ENCODE results near the gene OMP.

OMP gene

GRCh38 chr11:77084581-77085191 is 18.0 kb upstream of the OMP start:
- Histone ChIP-seq H4K20me1 (no peaks in the 10 kb centered on the region), H3K27me3 (no peaks in the 10 kb centered on the region), H3K36me3 (no peaks in the 10 kb centered on the region), H3K4me2 (peak overlapping the region; percentile 91), H3K4me1 (peaks cover 72% of the 10 kb centered on the region), H3K27ac (peak overlapping the region; percentile 82), H3K4me3 (no peak overlapping the region), H3K9ac (peak overlapping the region; percentile 59), H3K9me3 (no peaks in the 10 kb centered on the region)
- TF ChIP-seq Cebpa-rat (IDR thresholded peaks at IDR 0.05) = no peak

GRCh38 chr11:77085652-77086051 is 17.0 kb upstream of the OMP start:
- no peak for TF ChIP-seq Cebpa-rat (IDR thresholded peaks at IDR 0.05)
- H4K20me1 ChIP-seq = peaks cover 7% of the 10 kb centered on the region; the same call in 1 of the 2 replicates
- H3K4me1 ChIP-seq = peaks cover 69% of the 10 kb centered on the region
- peak overlapping the region; percentile 27; the same call in 1 of the 2 replicates for H3K4me2 ChIP-seq
- no peaks in the 10 kb centered on the region for H3K36me3 ChIP-seq
- H3K27ac ChIP-seq = no peak overlapping the region
- no peaks in the 10 kb centered on the region for H3K27me3 ChIP-seq
- no peaks in the 10 kb centered on the region for H3K9me3 ChIP-seq
- no peak overlapping the region for H3K4me3 ChIP-seq
- no peak overlapping the region for H3K9ac ChIP-seq

GRCh38 chr11:77086521-77087472 is 15.8 kb upstream of the OMP start:
- no peaks in the 10 kb centered on the region for H3K9me3 ChIP-seq
- H3K4me3 ChIP-seq = no peak overlapping the region
- peaks cover 12% of the 10 kb centered on the region; the same call in 1 of the 2 replicates for H4K20me1 ChIP-seq
- TF ChIP-seq Cebpa-rat (IDR thresholded peaks at IDR 0.05) = no peak
- peak overlapping the region; percentile 43; the same call in 1 of the 2 replicates for H3K9ac ChIP-seq
- peaks cover 69% of the 10 kb centered on the region for H3K4me1 ChIP-seq
- peak overlapping the region; percentile 52; the same call in 1 of the 2 replicates for H3K27ac ChIP-seq
- H3K4me2 ChIP-seq = peak overlapping the region; percentile 27
- no peaks in the 10 kb centered on the region for H3K27me3 ChIP-seq
- H3K36me3 ChIP-seq = no peaks in the 10 kb centered on the region

- Histone ChIP-seq H3K36me3 (no peaks in the 10 kb centered on the region), H3K4me1 (peaks cover 69% of the 10 kb centered on the region), H3K27ac (no peak overlapping the region), H3K9ac (no peak overlapping the region), H3K9me3 (no peaks in the 10 kb centered on the region), H3K4me3 (no peak overlapping the region), H4K20me1 (peaks cover 12% of the 10 kb centered on the region; the same call in 1 of the 2 replicates), H3K27me3 (no peaks in the 10 kb centered on the region), H3K4me2 (no peak overlapping the region)
- TF ChIP-seq Cebpa-rat (IDR thresholded peaks at IDR 0.05) = no peak
Observed at GRCh38 chr11:77087723-77088225, 14.9 kb upstream of the OMP start.

GRCh38 chr11:77088236-77089003 is 14.2 kb upstream of the OMP start:
- no peak overlapping the region for H3K9ac ChIP-seq
- no peak overlapping the region for H3K4me3 ChIP-seq
- H3K4me2 ChIP-seq = no peak overlapping the region
- peaks cover 63% of the 10 kb centered on the region for H3K4me1 ChIP-seq
- no peaks in the 10 kb centered on the region for H3K27me3 ChIP-seq
- H3K27ac ChIP-seq = no peak overlapping the region
- TF ChIP-seq Cebpa-rat (IDR thresholded peaks at IDR 0.05) = no peak
- no peaks in the 10 kb centered on the region for H3K36me3 ChIP-seq
- peaks cover 12% of the 10 kb centered on the region; the same call in 1 of the 2 replicates for H4K20me1 ChIP-seq
- H3K9me3 ChIP-seq = no peaks in the 10 kb centered on the region

GRCh38 chr11:77089004-77089545 is 13.6 kb upstream of the OMP start:
- H3K9ac ChIP-seq = no peak overlapping the region
- no peaks in the 10 kb centered on the region for H3K9me3 ChIP-seq

GRCh38 chr11:77090046-77090372 is 12.6 kb upstream of the OMP start:
- no peak for TF ChIP-seq Cebpa-rat (IDR thresholded peaks at IDR 0.05)
- no peak overlapping the region for H3K27ac ChIP-seq
- no peak overlapping the region for H3K4me3 ChIP-seq
- no peak overlapping the region for H3K9ac ChIP-seq
- H3K4me2 ChIP-seq = no peak overlapping the region
- H3K4me1 ChIP-seq = peaks cover 47% of the 10 kb centered on the region
- H3K36me3 ChIP-seq = no peaks in the 10 kb centered on the region
- no peaks in the 10 kb centered on the region for H3K27me3 ChIP-seq
- peaks cover 12% of the 10 kb centered on the region; the same call in 1 of the 2 replicates for H4K20me1 ChIP-seq
- H3K9me3 ChIP-seq = no peaks in the 10 kb centered on the region

More at GRCh38 chr11:77089004-77089545, 13.6 kb upstream of the OMP start:
- no peak overlapping the region for H3K4me2 ChIP-seq
- peaks cover 56% of the 10 kb centered on the region for H3K4me1 ChIP-seq
- H3K27me3 ChIP-seq = no peaks in the 10 kb centered on the region
- H3K27ac ChIP-seq = no peak overlapping the region
- no peak for TF ChIP-seq Cebpa-rat (IDR thresholded peaks at IDR 0.05)
- peaks cover 12% of the 10 kb centered on the region; the same call in 1 of the 2 replicates for H4K20me1 ChIP-seq
- no peak overlapping the region for H3K4me3 ChIP-seq
- H3K36me3 ChIP-seq = no peaks in the 10 kb centered on the region

- Histone ChIP-seq H3K4me1 (peaks cover 45% of the 10 kb centered on the region), H3K4me2 (peak overlapping the region; percentile 67), H3K36me3 (no peaks in the 10 kb centered on the region), H3K9ac (no peak overlapping the region), H3K27ac (no peak overlapping the region), H3K27me3 (no peaks in the 10 kb centered on the region), H3K4me3 (no peak overlapping the region), H3K9me3 (no peaks in the 10 kb centered on the region), H4K20me1 (peaks cover 12% of the 10 kb centered on the region; the same call in 1 of the 2 replicates)
- no peak for TF ChIP-seq Cebpa-rat (IDR thresholded peaks at IDR 0.05)
Observed at GRCh38 chr11:77090373-77091111, 12.1 kb upstream of the OMP start.
